Astrocyte of the cerebellum (primary cell): ENCODE results near the gene DYNAP.

Source experiments
- DNase-seq: peaks from one replicate; pipeline ENCODE4 v3.0.0-alpha.2; 2011; ENCODE audit warnings: low read depth
- H3K4me3 ChIP-seq: 2 replicates; pipeline ENCODE4 v1.5.1; 2011; ENCODE audit warnings: mild to moderate bottlenecking, low read depth, low read length, moderate library complexity
- in situ Hi-C: cut with HindIII; loops from 2 replicates; pipeline ENCODE4 v1.10.0; 2017; ENCODE audit warnings: low sequenced_read_pairs
- TF ChIP-seq, protein P1 (sequence below): IDR thresholded peaks from 2 replicates; pipeline ENCODE4 v1.5.1; 2012; ENCODE audit warnings: low read length, low read depth, moderate library complexity, mild to moderate bottlenecking; ENCODE audit errors: missing control alignments

The DYNAP gene

DNA sequence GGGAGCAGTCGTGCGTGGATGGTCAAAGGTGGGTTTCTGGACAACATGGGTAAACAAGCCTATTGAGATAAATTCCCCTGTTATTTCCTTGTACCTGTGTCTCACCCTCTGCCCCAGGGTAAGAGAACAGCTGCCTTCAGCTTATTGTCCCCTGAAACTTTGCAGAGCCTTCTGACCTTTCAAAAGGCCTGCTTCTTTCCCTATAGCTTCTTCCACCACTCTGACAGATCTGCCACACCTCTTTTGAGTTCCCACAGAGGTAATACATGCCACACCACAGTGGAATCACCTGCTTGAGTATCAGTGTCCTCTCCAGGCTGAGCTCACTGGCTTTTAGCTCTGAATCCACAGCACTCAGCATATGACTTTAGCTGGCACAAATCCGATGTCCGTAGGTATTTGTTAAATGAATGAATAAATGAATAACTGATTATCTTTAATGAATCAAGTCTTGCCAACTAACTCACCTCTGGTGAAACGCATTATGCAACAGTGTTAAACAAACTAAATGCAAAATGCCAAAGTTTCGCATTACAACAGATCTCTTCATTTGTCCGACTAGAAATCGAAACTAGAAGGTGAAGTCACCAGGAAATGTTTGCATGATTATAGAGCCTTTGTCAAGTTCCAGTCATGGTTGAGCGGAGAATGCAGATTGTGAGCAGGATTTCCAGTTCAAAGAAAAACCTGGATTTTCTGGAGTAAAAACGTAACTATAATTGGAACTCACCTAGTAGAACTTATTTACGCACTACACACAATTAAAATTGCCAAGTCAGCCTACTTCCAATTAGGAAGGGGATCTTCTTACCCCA is 16.4 kb downstream of the DYNAP start:
- in situ Hi-C loops, result no loop called here
- TF ChIP-seq, protein P1, sequence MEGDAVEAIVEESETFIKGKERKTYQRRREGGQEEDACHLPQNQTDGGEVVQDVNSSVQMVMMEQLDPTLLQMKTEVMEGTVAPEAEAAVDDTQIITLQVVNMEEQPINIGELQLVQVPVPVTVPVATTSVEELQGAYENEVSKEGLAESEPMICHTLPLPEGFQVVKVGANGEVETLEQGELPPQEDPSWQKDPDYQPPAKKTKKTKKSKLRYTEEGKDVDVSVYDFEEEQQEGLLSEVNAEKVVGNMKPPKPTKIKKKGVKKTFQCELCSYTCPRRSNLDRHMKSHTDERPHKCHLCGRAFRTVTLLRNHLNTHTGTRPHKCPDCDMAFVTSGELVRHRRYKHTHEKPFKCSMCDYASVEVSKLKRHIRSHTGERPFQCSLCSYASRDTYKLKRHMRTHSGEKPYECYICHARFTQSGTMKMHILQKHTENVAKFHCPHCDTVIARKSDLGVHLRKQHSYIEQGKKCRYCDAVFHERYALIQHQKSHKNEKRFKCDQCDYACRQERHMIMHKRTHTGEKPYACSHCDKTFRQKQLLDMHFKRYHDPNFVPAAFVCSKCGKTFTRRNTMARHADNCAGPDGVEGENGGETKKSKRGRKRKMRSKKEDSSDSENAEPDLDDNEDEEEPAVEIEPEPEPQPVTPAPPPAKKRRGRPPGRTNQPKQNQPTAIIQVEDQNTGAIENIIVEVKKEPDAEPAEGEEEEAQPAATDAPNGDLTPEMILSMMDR, result no peak
- peak; percentile 37 for DNase-seq
- H3K4me3 ChIP-seq, result peak overlapping the region; percentile 16

GRCh38 chr18:54608028-54608642 is 17.1 kb downstream of the DYNAP start:
- peak; percentile 32 for DNase-seq
- in situ Hi-C loops, result no loop called here
- TF ChIP-seq, protein P1, result no peak
- peak overlapping the region; percentile 16 for H3K4me3 ChIP-seq

DNA sequence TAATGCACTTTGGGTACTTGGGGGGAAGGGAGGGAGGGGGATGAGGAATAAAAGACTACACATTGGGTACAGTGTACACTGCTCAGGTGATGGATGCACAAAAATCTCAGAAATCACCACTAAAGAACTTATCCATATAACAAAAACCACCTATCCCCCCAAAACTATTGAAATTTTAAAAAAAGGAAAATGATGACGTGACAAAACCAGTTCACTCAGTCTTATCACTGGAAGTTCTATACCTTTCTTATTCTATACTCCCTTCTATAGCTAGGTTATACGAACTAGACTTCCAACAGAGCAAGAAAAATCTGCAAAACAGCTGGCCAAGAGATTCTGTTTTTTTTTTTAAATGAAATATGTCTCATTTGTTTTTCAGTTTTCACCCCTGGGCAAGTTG is 20.8 kb downstream of the DYNAP start:
- in situ Hi-C loops, result no loop called here

GRCh38 chr18:54612237-54612636 is 21.2 kb downstream of the DYNAP start:
- DNase-seq, result no peak
- H3K4me3 ChIP-seq, result no peak overlapping the region
- TF ChIP-seq, protein P1, result no peak
- in situ Hi-C loops, result no loop called here

More for the DNA sequence above, 20.8 kb downstream of the DYNAP start:
- TF ChIP-seq, protein P1, result no peak
- no peak for DNase-seq
- no peak overlapping the region for H3K4me3 ChIP-seq

- no peak overlapping the region for H3K4me3 ChIP-seq
- in situ Hi-C loops, result no loop called here
- TF ChIP-seq, protein P1, result no peak
- DNase-seq, result no peak
Measured at GRCh38 chr18:54613174-54613573, 22.1 kb downstream of the DYNAP start.

DNA sequence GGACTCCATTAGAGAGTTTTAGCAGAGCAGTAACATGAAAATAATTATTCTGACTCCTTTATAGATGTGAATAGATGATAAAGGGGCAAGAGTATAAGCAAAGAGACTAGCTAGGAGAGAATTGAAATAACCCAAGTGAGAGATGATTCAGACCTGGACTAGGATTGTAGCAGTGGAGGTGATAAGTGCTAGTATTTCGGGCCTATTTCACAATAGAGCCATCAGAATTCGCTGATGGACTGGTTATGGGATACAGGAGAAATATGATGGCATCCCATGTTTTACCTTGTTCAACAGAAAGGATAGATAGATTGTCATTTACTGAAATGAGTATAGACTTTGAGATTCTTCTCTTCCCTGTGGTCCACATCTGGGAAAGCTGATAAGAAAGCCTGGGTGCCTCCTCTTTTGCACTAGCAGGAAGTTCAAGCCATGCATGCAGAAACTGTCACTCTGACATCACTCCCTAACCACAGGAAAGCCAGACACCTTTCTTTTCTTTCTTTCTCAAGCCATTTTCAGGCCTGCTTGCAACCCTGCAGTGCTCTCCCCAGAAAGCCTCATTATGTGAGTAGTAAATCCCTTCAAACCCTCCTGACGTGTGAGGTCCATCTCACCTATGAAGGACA is 25.3 kb downstream of the DYNAP start:
- in situ Hi-C loops, result no loop called here
- TF ChIP-seq, protein P1, result no peak
- H3K4me3 ChIP-seq, result no peak overlapping the region
- DNase-seq, result no peak
